PFSK-1 (cell line): Measurements from ENCODE around the gene PELI2.

Experiments
- POLR2AphosphoS5 ChIP-seq: IDR thresholded peaks from 2 replicates; pipeline ENCODE4 v1.6.1; 2012; ENCODE audit warnings: low read depth, mild to moderate bottlenecking, control low read depth, low read length, moderate library complexity
- REST ChIP-seq, 2 experiments: IDR thresholded peaks; 2 replicates each; pipeline versions ENCODE4 v1.6.1 to v1.8.0; 2011 to 2012; ENCODE audit warnings: low read depth in 2 of 2, low read length in 2 of 2, control low read depth in 1 of 2, inconsistent platforms in 1 of 2, mild to moderate bottlenecking in 1 of 2, moderate library complexity in 1 of 2; ENCODE audit not compliant: insufficient read depth in 1 of 2
- SIN3A ChIP-seq: IDR thresholded peaks from 2 replicates; pipeline ENCODE4 v1.6.1; 2012; ENCODE audit warnings: mild to moderate bottlenecking, low read length, moderate library complexity, borderline replicate concordance; ENCODE audit not compliant: insufficient read depth
- TAF1 ChIP-seq: IDR thresholded peaks from 2 replicates; pipeline ENCODE4 v1.6.1; 2012; ENCODE audit warnings: low read length, control low read depth, borderline replicate concordance; ENCODE audit not compliant: insufficient read depth

- TF ChIP-seq POLR2AphosphoS5 = no peak
- TF ChIP-seq TAF1 = no peak
- no peak for TF ChIP-seq SIN3A
- no peak for TF ChIP-seq REST (IDR thresholded peaks at IDR 0.05; ENCODE audit: insufficient read depth in 1 of 2, low read depth in 2 of 2, low read length in 2 of 2)
These were observed 92.9 kb downstream of the PELI2 start for GRCh38 chr14:56211084-56211483.
